HepG2 (cell line): Measurements from ENCODE around the gene NIT2. TPM values are rescaled to one million over a fixed set of nuclear protein-coding genes. Genes with fewer than 3 reads are reported as not detected.

ENCODE experiments used
- ATF2 ChIP-seq: sonication (generic); formaldehyde crosslinking; IDR thresholded peaks from 2 replicates; pipeline ENCODE4 v1.4.0; 2020; ENCODE audit warnings: missing genetic modification reagents
- CBX5 ChIP-seq: sonication (generic); formaldehyde crosslinking; IDR thresholded peaks from 2 replicates; pipeline ENCODE4 v1.4.0; 2020; ENCODE audit warnings: missing genetic modification reagents, borderline replicate concordance
- JDP2 ChIP-seq: sonication (generic); formaldehyde crosslinking; IDR thresholded peaks from 2 replicates; pipeline ENCODE4 v1.8.1; 2022; ENCODE audit warnings: missing genetic modification reagents, borderline replicate concordance
- MNT ChIP-seq: fragments of 450-650 bp; IDR thresholded peaks from 2 replicates; pipeline ENCODE4 v1.6.1; 2016
- NR3C1 ChIP-seq: sonication (generic); formaldehyde crosslinking; IDR thresholded peaks from 2 replicates; pipeline ENCODE4 v1.4.0; 2020; ENCODE audit warnings: missing genetic modification reagents
- ZBTB38 ChIP-seq: sonication (generic); formaldehyde crosslinking; IDR thresholded peaks from 2 replicates; pipeline ENCODE4 v1.5.1; 2020; ENCODE audit warnings: mild to moderate bottlenecking, missing genetic modification reagents
- ZBTB39 ChIP-seq: sonication (generic); formaldehyde crosslinking; IDR thresholded peaks from 2 replicates; pipeline ENCODE4 v1.5.0; 2020; ENCODE audit warnings: missing genetic modification reagents
- ZNF558 ChIP-seq: sonication (generic); formaldehyde crosslinking; IDR thresholded peaks from 2 replicates; pipeline ENCODE4 v1.9.0; 2022; ENCODE audit warnings: mild to moderate bottlenecking, missing genetic modification reagents, borderline replicate concordance
- ZNF761 ChIP-seq: sonication (generic); formaldehyde crosslinking; conservative IDR thresholded peaks from 2 replicates; pipeline ENCODE4 v1.4.0; 2020; ENCODE audit warnings: mild to moderate bottlenecking, missing genetic modification reagents
- ZNF891 ChIP-seq: sonication (generic); formaldehyde crosslinking; IDR thresholded peaks from 2 replicates; pipeline ENCODE4 v1.5.0; 2020; ENCODE audit warnings: mild to moderate bottlenecking, missing genetic modification reagents
- polyA plus RNA-seq, 8 experiments: library from polyadenylated mRNA; depleted of rRNA in 3 of 8; stranded (reverse) in 7 of 8; unstranded in 1 of 8; fragments of >200 nt; fragmentation: Illumina TruSeq in 4 of 8; extraction: Trizol in 4 of 8; gene quantifications; 2 replicates each; pipeline versions ENCODE4 v1.2.1 to v1.2.3, GENCODE V29; 2011 to 2016; ENCODE audit warnings: low read depth in 4 of 8, missing spikeins in 1 of 8, mixed read lengths in 1 of 8; ENCODE audit not compliant: insufficient read depth in 1 of 8
- total RNA-seq, 5 experiments: library from RNA; depleted of rRNA; stranded (reverse); fragments of >200 nt; fragmentation: Illumina TruSeq; extraction: Trizol; gene quantifications; 2 replicates each; pipeline ENCODE4 v1.2.3, GENCODE V29; 2016; ENCODE audit warnings: low read depth in 1 of 5
- TF ChIP-seq, protein P1 (sequence below): sonication (generic); formaldehyde crosslinking; IDR thresholded peaks from 2 replicates; pipeline ENCODE4 v1.8.0; 2022; ENCODE audit warnings: mild to moderate bottlenecking, missing genetic modification reagents, moderate library complexity
- TF ChIP-seq, protein P2 (sequence below): IDR thresholded peaks from 2 replicates; pipeline ENCODE4 v1.6.1; 2016; ENCODE audit warnings: missing biosample characterization, missing genetic modification reagents, low read depth
- TF ChIP-seq, protein P3 (sequence below): sonication (generic); formaldehyde crosslinking; IDR thresholded peaks from 2 replicates; pipeline ENCODE4 v1.4.0; 2020; ENCODE audit warnings: missing genetic modification reagents

NIT2 gene
- total and polyA plus RNA-seq, 2 of the 13 experiments (the other 11 are each of a cell fraction or from before 2014, with no cell fraction given), result 43.4 to 49.1 TPM

DNA sequence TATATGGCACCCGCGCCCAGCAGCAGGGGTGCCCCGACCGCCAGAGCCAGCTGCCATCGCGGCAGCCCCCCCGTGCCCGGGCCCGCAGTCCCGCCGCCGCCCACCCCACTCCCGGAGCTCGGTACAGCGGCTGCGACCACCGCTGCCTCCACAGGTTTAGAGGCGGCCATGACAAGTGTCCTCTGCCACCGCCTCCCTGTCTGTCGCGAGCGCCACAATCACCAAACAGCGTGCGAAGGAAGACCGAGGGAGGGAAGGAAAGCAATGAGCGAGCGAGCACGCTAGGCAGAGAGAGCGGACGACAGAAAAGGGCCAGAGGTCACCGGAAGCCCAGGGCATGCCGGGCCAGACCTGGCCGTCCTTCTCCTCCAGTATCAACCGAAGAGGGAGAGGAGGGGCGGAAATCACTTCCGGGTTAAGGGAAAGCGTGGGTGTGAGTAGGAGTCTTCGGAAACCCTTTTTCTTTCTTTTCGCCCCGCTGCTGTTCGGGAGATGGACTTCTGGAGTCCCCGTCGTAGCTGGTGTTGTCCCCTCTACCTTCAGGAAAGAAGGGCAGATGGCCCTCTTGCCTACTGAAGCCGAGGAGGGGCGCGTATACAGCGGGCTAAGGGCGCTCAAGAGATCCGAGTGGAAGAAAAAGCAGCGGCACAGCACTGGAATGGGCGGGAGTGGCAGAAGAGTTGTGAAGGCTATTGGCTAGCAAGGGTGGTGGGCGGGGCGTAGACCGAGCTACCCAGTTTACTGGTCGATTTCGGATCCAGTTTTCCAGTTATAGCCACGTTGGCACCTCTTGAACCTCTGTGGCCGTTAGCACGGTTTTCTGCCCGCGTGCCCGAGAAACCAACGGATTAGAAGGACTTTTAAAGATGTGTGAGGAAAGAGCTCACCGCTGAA, 66.5 kb downstream of the NIT2 start, which contains the start of the genes LNP1 and TOMM70 (continued):
- TF ChIP-seq, protein P1, sequence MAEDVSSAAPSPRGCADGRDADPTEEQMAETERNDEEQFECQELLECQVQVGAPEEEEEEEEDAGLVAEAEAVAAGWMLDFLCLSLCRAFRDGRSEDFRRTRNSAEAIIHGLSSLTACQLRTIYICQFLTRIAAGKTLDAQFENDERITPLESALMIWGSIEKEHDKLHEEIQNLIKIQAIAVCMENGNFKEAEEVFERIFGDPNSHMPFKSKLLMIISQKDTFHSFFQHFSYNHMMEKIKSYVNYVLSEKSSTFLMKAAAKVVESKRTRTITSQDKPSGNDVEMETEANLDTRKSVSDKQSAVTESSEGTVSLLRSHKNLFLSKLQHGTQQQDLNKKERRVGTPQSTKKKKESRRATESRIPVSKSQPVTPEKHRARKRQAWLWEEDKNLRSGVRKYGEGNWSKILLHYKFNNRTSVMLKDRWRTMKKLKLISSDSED (CRISPR knock-in tag), result no peak
- TF ChIP-seq ATF2 (CRISPR knock-in tag), result no peak; the same call in 1 of the 2 replicates
- TF ChIP-seq ZNF761, result peak; percentile 63; the same call in 1 of the 2 replicates
- TF ChIP-seq ZNF558 (CRISPR knock-in tag), result peak; percentile 69; the same call in 1 of the 2 replicates
- TF ChIP-seq NR3C1 (CRISPR knock-in tag), result no peak
- TF ChIP-seq MNT, result peak; percentile 73
- peak; percentile 78 for TF ChIP-seq ZBTB38
- TF ChIP-seq ZNF891, result peak; percentile 43; the same call in 1 of the 2 replicates
- TF ChIP-seq, protein P2, sequence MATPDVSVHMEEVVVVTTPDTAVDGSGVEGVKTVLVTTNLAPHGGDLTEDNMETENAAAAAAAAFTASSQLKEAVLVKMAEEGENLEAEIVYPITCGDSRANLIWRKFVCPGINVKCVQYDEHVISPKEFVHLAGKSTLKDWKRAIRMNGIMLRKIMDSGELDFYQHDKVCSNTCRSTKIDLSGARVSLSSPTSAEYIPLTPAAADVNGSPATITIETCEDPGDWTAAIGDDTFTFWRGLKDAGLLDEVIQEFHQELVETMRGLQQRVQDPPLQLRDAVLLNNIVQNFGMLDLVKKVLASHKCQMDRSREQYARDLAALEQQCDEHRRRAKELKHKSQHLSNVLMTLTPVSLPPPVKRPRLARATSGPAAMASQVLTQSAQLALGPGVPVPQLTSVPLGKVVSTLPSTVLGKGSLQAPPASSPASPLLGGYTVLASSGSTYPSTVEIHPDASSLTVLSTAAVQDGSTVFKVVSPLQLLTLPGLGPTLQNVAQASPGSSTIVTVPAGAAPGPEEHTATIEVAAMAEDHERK, result no peak
- TF ChIP-seq CBX5, result peak; percentile 53; the same call in 1 of the 2 replicates
- no peak; the same call in 1 of the 2 replicates for TF ChIP-seq ZBTB39 (CRISPR knock-in tag)
- TF ChIP-seq, protein P3, sequence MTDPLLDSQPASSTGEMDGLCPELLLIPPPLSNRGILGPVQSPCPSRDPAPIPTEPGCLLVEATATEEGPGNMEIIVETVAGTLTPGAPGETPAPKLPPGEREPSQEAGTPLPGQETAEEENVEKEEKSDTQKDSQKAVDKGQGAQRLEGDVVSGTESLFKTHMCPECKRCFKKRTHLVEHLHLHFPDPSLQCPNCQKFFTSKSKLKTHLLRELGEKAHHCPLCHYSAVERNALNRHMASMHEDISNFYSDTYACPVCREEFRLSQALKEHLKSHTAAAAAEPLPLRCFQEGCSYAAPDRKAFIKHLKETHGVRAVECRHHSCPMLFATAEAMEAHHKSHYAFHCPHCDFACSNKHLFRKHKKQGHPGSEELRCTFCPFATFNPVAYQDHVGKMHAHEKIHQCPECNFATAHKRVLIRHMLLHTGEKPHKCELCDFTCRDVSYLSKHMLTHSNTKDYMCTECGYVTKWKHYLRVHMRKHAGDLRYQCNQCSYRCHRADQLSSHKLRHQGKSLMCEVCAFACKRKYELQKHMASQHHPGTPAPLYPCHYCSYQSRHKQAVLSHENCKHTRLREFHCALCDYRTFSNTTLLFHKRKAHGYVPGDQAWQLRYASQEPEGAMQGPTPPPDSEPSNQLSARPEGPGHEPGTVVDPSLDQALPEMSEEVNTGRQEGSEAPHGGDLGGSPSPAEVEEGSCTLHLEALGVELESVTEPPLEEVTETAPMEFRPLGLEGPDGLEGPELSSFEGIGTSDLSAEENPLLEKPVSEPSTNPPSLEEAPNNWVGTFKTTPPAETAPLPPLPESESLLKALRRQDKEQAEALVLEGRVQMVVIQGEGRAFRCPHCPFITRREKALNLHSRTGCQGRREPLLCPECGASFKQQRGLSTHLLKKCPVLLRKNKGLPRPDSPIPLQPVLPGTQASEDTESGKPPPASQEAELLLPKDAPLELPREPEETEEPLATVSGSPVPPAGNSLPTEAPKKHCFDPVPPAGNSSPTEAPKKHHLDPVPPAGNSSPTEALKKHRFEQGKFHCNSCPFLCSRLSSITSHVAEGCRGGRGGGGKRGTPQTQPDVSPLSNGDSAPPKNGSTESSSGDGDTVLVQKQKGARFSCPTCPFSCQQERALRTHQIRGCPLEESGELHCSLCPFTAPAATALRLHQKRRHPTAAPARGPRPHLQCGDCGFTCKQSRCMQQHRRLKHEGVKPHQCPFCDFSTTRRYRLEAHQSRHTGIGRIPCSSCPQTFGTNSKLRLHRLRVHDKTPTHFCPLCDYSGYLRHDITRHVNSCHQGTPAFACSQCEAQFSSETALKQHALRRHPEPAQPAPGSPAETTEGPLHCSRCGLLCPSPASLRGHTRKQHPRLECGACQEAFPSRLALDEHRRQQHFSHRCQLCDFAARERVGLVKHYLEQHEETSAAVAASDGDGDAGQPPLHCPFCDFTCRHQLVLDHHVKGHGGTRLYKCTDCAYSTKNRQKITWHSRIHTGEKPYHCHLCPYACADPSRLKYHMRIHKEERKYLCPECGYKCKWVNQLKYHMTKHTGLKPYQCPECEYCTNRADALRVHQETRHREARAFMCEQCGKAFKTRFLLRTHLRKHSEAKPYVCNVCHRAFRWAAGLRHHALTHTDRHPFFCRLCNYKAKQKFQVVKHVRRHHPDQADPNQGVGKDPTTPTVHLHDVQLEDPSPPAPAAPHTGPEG, result peak; percentile 82
- no peak for TF ChIP-seq JDP2 (CRISPR knock-in tag)
